Nephron progenitor cell (in vitro differentiated cells): Measurements from ENCODE around the gene TSR1.

ENCODE experiments used
- DNase-seq: peaks from one replicate; pipeline ENCODE4 v3.0.0; 2021
- H3K27ac Mint-ChIP-seq: 2 replicates; pipeline ENCODE4 v1.8.0; 2021; ENCODE audit warnings: mild to moderate bottlenecking, moderate library complexity, mixed read lengths
- H3K27me3 Mint-ChIP-seq: 2 replicates; pipeline ENCODE4 v1.8.0; 2021; ENCODE audit warnings: mild to moderate bottlenecking, low read depth, mixed read lengths; ENCODE audit not compliant: poor library complexity
- H3K36me3 Mint-ChIP-seq: 2 replicates; pipeline ENCODE4 v1.8.0; 2021; ENCODE audit warnings: low read depth, mixed read lengths
- H3K4me1 Mint-ChIP-seq: 2 replicates; pipeline ENCODE4 v1.8.0; 2021; ENCODE audit warnings: mixed read lengths
- H3K4me3 Mint-ChIP-seq: 2 replicates; pipeline ENCODE4 v1.8.0; 2021; ENCODE audit warnings: mild to moderate bottlenecking, moderate library complexity, mixed read lengths
- H3K9me3 Mint-ChIP-seq: 2 replicates; pipeline ENCODE4 v1.8.0; 2021; ENCODE audit warnings: mild to moderate bottlenecking, moderate library complexity, mixed read lengths
- TF ChIP-seq, protein P1 (sequence below): fragments of 200-600 bp; sonication (generic); IDR thresholded peaks from 2 replicates; pipeline ENCODE4 v1.5.0; 2021; ENCODE audit warnings: antibody characterized with exemption

TSR1 gene

DNA sequence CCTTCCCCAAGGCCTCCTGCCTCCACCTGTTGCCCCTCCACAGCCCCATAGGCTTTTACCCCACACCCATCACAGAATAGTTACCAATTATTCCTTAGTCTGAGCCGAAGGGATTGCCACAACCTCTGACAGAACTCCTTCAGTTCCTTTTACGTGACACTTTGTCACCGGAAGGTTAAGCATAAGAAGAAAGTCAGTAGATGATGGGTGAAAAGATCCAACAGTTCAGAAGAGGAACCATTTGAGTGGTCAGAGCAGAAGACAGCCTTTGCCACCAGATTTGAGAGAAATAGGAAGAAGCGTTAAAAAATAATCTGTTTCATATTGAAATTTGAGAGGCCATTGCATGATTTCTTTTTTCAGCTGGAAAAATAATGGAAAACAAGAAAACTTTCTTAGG lies 31.3 kb downstream of the TSR1 start:
- TF ChIP-seq, protein P1, sequence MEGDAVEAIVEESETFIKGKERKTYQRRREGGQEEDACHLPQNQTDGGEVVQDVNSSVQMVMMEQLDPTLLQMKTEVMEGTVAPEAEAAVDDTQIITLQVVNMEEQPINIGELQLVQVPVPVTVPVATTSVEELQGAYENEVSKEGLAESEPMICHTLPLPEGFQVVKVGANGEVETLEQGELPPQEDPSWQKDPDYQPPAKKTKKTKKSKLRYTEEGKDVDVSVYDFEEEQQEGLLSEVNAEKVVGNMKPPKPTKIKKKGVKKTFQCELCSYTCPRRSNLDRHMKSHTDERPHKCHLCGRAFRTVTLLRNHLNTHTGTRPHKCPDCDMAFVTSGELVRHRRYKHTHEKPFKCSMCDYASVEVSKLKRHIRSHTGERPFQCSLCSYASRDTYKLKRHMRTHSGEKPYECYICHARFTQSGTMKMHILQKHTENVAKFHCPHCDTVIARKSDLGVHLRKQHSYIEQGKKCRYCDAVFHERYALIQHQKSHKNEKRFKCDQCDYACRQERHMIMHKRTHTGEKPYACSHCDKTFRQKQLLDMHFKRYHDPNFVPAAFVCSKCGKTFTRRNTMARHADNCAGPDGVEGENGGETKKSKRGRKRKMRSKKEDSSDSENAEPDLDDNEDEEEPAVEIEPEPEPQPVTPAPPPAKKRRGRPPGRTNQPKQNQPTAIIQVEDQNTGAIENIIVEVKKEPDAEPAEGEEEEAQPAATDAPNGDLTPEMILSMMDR: no peak
- peaks cover 39% of the 10 kb centered on the region for H3K36me3 Mint-ChIP-seq
- H3K27me3 Mint-ChIP-seq: no peaks in the 10 kb centered on the region
- H3K4me3 Mint-ChIP-seq: peak overlapping the region; percentile 74
- H3K4me1 Mint-ChIP-seq: peaks cover 30% of the 10 kb centered on the region
- DNase-seq: no peak
- H3K27ac Mint-ChIP-seq: no peak overlapping the region
- H3K9me3 Mint-ChIP-seq: peaks cover 4% of the 10 kb centered on the region

DNA sequence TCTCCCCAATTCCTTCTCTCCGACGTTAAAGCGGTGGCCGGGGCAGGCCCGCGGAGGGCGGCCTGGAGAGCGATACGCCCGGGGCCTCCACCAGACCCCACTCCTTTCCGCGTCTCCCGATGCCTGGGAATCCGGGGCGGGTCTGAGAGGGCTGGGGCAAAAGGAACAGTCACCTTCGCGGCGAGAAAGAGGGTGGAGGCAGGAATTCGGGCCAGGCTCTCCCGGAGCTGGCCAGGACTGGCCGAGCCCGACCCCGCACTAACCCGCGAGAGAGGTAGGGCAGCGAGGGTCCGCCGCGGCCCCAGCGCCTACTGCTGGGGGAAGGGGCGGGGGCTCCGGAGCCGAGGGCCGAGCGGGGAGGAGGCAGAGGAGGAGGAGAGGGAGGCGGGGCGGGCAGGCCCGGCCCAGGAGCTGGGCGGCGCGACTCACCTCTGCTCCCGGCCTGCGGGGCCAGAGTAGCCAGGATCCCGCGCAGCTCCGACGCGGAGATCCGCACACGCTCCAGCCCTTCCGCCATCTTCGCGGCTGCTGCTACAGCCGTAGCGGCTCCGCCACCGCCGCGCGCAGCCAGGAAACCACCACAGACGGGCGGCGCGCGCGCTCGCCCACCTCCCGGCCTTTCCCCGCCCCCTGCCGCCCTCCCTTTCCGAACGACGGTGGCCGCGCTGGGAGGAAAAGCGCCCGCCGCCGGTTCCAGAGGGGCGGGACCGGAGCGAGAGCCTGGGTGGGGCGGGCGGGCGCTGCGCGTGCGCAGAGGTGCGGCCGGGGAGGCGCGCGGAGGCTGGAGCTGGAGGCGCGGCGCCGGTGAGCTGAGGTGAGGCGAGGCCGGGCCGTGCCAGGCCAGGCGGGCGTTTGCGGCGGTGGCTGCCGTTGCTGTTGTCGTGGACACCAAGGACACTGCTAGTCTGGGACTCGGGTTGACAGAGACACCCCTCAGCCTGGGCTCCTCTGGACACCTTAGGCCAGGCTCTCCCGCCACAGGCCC lies 32.8 kb downstream of the TSR1 start, which contains the start of the genes SMG6 and SRR:
TSS of gene SMG6 (minus strand) at position 582 of the 985 bp plus-strand sequence. CDS start at position 517, 65 bp downstream.
TSS of gene SRR (plus strand) at position 747 of the 985 bp plus-strand sequence. CDS start 11,611 bp downstream, outside the sequence.
- Mint-ChIP-seq H3K4me1 (peaks cover 24% of the 10 kb centered on the region), H3K4me3 (peak within 1 kb of the TSS; percentile 90), H3K27ac (peak within 1 kb of the TSS; percentile 87), H3K27me3 (no peaks in the 10 kb centered on the region), H3K9me3 (peaks cover 4% of the 10 kb centered on the region), H3K36me3 (peaks cover 48% of the 10 kb centered on the region)
- TF ChIP-seq, protein P1: no peak
- peak; percentile 94 for DNase-seq

DNA sequence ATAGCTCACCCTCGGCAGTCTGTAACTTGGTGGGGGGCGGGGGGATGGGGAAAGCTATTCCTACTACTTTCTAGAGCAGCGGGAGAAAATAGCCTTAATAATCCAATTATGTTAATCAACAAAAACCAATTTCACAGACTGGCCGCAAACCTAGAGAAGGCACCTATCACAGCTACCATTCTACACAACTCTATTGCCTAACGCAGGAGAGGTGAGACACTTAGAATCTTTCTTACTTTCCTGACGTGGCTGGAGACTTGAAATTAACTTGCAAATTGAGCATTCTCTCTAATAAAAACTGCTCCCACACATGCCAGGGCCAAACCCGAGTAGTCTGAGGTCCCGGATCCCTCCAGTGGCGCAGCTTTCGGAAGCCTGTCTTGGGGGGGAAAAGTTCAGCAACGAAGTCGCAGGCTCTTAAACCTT lies 33.5 kb downstream of the TSR1 start:
- Mint-ChIP-seq H3K27ac (peak overlapping the region; percentile 87), H3K9me3 (peaks cover 4% of the 10 kb centered on the region), H3K36me3 (peaks cover 54% of the 10 kb centered on the region), H3K4me1 (peaks cover 24% of the 10 kb centered on the region), H3K27me3 (no peaks in the 10 kb centered on the region), H3K4me3 (peak overlapping the region; percentile 90)
- TF ChIP-seq, protein P1: no peak
- DNase-seq: no peak

DNA sequence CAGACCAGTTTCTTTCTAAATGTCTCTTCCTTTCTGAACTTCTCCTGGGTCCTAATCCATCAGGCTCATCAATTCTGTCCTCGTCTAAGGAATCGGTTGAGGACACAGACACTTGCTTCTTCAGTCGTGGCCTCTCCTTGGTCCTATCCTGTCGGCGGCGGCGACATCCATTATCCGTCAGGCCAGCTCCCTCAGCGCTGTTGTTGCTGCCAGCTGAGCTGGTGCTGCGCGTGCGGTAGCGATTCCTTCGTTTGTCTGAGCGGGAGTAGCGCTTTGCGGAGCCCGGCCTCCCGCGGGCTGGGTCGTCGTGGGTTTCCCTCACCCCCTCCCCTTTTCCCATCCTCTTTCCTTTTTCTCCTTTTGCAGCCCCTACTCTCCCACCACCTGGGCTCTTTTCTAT lies 36.5 kb downstream of the TSR1 start:
- DNase-seq: no peak
- Mint-ChIP-seq H3K27ac (peak overlapping the region; percentile 54), H3K27me3 (no peaks in the 10 kb centered on the region), H3K36me3 (peaks cover 60% of the 10 kb centered on the region), H3K4me3 (no peak overlapping the region), H3K9me3 (no peaks in the 10 kb centered on the region), H3K4me1 (peaks cover 32% of the 10 kb centered on the region)
- TF ChIP-seq, protein P1: no peak

DNA sequence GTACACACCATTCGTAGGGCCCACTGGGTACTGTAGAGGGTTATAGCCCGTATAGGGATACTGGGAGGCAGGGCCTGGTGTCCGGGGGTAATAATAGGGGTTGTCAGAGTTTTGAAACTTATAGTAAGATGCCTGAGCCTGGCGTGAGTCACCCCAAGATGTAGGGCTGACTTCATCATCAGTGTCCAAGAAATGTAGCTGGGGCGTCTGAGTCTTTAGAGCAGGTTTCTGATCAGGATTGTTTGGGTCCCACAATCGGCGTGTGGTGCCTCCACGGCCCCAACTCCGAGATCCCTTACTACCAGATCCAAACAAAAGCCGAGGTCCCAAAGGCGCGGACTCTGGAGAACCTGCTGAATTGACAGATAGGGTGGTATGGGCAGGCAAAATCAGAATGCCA lies 37.1 kb downstream of the TSR1 start:
- Mint-ChIP-seq H3K27me3 (no peaks in the 10 kb centered on the region), H3K4me3 (no peak overlapping the region)

More for the DNA sequence above, 37.1 kb downstream of the TSR1 start:
- Mint-ChIP-seq H3K36me3 (peaks cover 66% of the 10 kb centered on the region), H3K27ac (no peak overlapping the region), H3K9me3 (no peaks in the 10 kb centered on the region), H3K4me1 (peaks cover 30% of the 10 kb centered on the region)
- no peak for DNase-seq
- TF ChIP-seq, protein P1: no peak
